ENCODE measurements around the gene CEBPA.

Gene CEBPA

GRCh38 chr19:33270769-33271168 is 31.6 kb downstream of the CEBPA start:
- no peak for DNase-seq

- no peak for DNase-seq
Observed at GRCh38 chr19:33269016-33269415, 33.3 kb downstream of the CEBPA start.

- no peak for DNase-seq
Observed at GRCh38 chr19:33268162-33268991, 34.0 kb downstream of the CEBPA start.

GRCh38 chr19:33267706-33268105 is 34.6 kb downstream of the CEBPA start:
- no peak for DNase-seq

GRCh38 chr19:33266974-33267484 is 35.3 kb downstream of the CEBPA start:
- no peak for DNase-seq

- no peak for DNase-seq
Observed at GRCh38 chr19:33264881-33265445, 37.4 kb downstream of the CEBPA start.

- DNase-seq, result no peak
Observed at GRCh38 chr19:33263325-33264023, 38.9 kb downstream of the CEBPA start.

- DNase-seq, result no peak
Observed at GRCh38 chr19:33261511-33262189, 40.7 kb downstream of the CEBPA start.

GRCh38 chr19:33260628-33261418 is 41.5 kb downstream of the CEBPA start:
- DNase-seq, result no peak

- no peak for DNase-seq
Observed at GRCh38 chr19:33259539-33259938, 42.8 kb downstream of the CEBPA start.

- DNase-seq, result no peak
Observed at GRCh38 chr19:33257828-33258227, 44.5 kb downstream of the CEBPA start.

- DNase-seq, result no peak
Observed at GRCh38 chr19:33256261-33256660, 46.1 kb downstream of the CEBPA start.

GRCh38 chr19:33255781-33256180 is 46.6 kb downstream of the CEBPA start:
- no peak for DNase-seq

GRCh38 chr19:33254245-33254824 is 48.0 kb downstream of the CEBPA start:
- DNase-seq, result no peak

- DNase-seq, result no peak
Observed at GRCh38 chr19:33252971-33253370, 49.4 kb downstream of the CEBPA start.

GRCh38 chr19:33252418-33252962 is 49.8 kb downstream of the CEBPA start:
- DNase-seq, result no peak

GRCh38 chr19:33251526-33252090 is 50.7 kb downstream of the CEBPA start:
- DNase-seq, result no peak

GRCh38 chr19:33251076-33251475 is 51.3 kb downstream of the CEBPA start:
- no peak for DNase-seq

GRCh38 chr19:33250500-33250899 is 51.8 kb downstream of the CEBPA start:
- DNase-seq, result no peak

All from NCI-H2029 (cell line).